Panc1 (cell line): ENCODE data around the gene RPL5. TPM values are rescaled to one million over a fixed set of nuclear protein-coding genes. Genes with fewer than 3 reads are reported as not detected.

Experiments
- ATAC-seq: fragments of 200-7000 bp; cut with Tn5 transposase; 2 replicates; pipeline ENCODE4 v1.9.1; 2020; ENCODE audit warnings: mild to moderate bottlenecking, moderate library complexity
- BruUV-seq: library from RNA; stranded (reverse); fragments of 400-500 nt; replicated peaks from 2 replicates; lab custom pipeline; 2021; lab: Mats Ljungman, UMichigan
- CTCF ChIA-PET: fragments of 300-600 bp; sonication (Branson Sonifier 250); formaldehyde crosslinking; loops from one replicate; lab custom pipeline; 2022; ENCODE audit warnings: antibody characterized with exemption; lab: Charles Lee
- POLR2A ChIA-PET: fragments of 300-600 bp; sonication (Branson Sonifier 250); formaldehyde crosslinking; loops from one replicate; lab custom pipeline; 2022; ENCODE audit warnings: antibody characterized with exemption; lab: Charles Lee
- DNase-seq: peaks from one replicate; pipeline ENCODE4 v3.0.0-alpha.2; 2010; ENCODE audit warnings: low read depth, low spot score
- H3K27ac ChIP-seq: 2 replicates; pipeline ENCODE4 v1.5.1; 2011; ENCODE audit warnings: mild to moderate bottlenecking, low read length, inconsistent platforms
- H3K27me3 ChIP-seq: fragments of 200-500 bp; sonication (Bioruptor generic); 2 replicates; pipeline ENCODE4 v1.6.0; 2014; ENCODE audit warnings: low read length, inconsistent platforms; ENCODE audit not compliant: control insufficient read depth, insufficient read depth
- H3K36me3 ChIP-seq: fragments of 200-500 bp; sonication (Bioruptor generic); 2 replicates; pipeline ENCODE4 v1.5.1; 2014; ENCODE audit warnings: inconsistent platforms, mild to moderate bottlenecking, low read length, moderate library complexity; ENCODE audit not compliant: control insufficient read depth, insufficient read depth
- H3K4me1 ChIP-seq: 2 replicates; pipeline ENCODE4 v1.5.1; 2011; ENCODE audit warnings: inconsistent platforms, mild to moderate bottlenecking, low read length, moderate library complexity; ENCODE audit not compliant: control insufficient read depth, insufficient read depth
- H3K4me3 ChIP-seq, 2 experiments: 2 replicates each; pipeline ENCODE4 v1.5.1; 2011 to 2012; ENCODE audit warnings: low read depth in 2 of 2, low read length in 2 of 2, mild to moderate bottlenecking in 2 of 2, inconsistent platforms in 1 of 2, moderate library complexity in 1 of 2
- H3K9me3 ChIP-seq: fragments of 200-500 bp; sonication (Bioruptor generic); 2 replicates; pipeline ENCODE4 v1.5.1; 2014; ENCODE audit warnings: low read depth, mild to moderate bottlenecking, inconsistent platforms, low read length, moderate library complexity; ENCODE audit not compliant: control insufficient read depth, insufficient read depth
- CTCF ChIP-seq: fragments of 450-650 bp; IDR thresholded peaks from 2 replicates; pipeline ENCODE4 v1.5.1; 2017; ENCODE audit warnings: mild to moderate bottlenecking
- POLR2AphosphoS5 ChIP-seq: IDR thresholded peaks from 2 replicates; pipeline ENCODE4 v1.6.1; 2012; ENCODE audit warnings: mild to moderate bottlenecking, low read depth, low read length, moderate library complexity
- REST ChIP-seq, 2 experiments: IDR thresholded peaks; 2 replicates each; pipeline ENCODE4 v1.6.1; 2011 to 2012; ENCODE audit warnings: low read depth in 2 of 2, control low read depth in 1 of 2, low read length in 1 of 2, mild to moderate bottlenecking in 1 of 2, moderate library complexity in 1 of 2; ENCODE audit not compliant: insufficient read depth in 1 of 2
- SIN3A ChIP-seq: IDR thresholded peaks from 2 replicates; pipeline ENCODE4 v1.6.1; 2012; ENCODE audit warnings: low read depth, mild to moderate bottlenecking, low read length, moderate library complexity, borderline replicate concordance; ENCODE audit not compliant: insufficient read depth
- TCF7L2 ChIP-seq: IDR thresholded peaks from 2 replicates; pipeline ENCODE4 v1.6.1; 2011; ENCODE audit warnings: mild to moderate bottlenecking, low read depth, low read length, inconsistent platforms
- in situ Hi-C: cut with HindIII; loops from 2 replicates; pipeline ENCODE4 v1.10.0; 2016; ENCODE audit warnings: low sequenced_read_pairs, low pct_unique_long_range_greater_than_20kb
- intact Hi-C: fragments of 100-400 bp; cut with micrococcal nuclease; formaldehyde crosslinking; loops from one replicate; pipeline ENCODE4 v1.10.0; 2022; ENCODE audit not compliant: unreplicated experiment
- total RNA-seq: library from RNA; stranded (reverse); gene quantifications from one replicate; pipeline ENCODE4 v1.2.1, GENCODE V29; 2021; ENCODE audit not compliant: unreplicated experiment

Gene RPL5
- total RNA-seq, 1 experiment from 2014 or later, result 446 TPM

GRCh38 chr1:92784021-92784638 lies 47.7 kb upstream of the RPL5 start:
- ChIA-PET CTCF (no interaction called here), POLR2A (interaction anchor here (0.7 kb wide), 1 partner anchor 35 kb away, joined by 4 read pairs; no protein-coding TSS in a partner anchor)
- Histone ChIP-seq H3K4me3 (peak overlapping the region; percentile 60 to 71), H3K27ac (peak overlapping the region; percentile 75), H3K9me3 (no peaks in the 10 kb centered on the region), H3K4me1 (0 out of 2 replicates have a peak, but pooled peaks cover 3% of the 10 kb centered on the region), H3K27me3 (no peaks in the 10 kb centered on the region), H3K36me3 (no peaks in the 10 kb centered on the region)
- DNase-seq, result no peak
- intact Hi-C loops, result no loop called here
- in situ Hi-C loops, result no loop called here
- BruUV-seq, result TSS peak; percentile 76
- no peak; the same call in 1 of the 2 replicates for ATAC-seq
- TF ChIP-seq POLR2AphosphoS5, result no peak
- TF ChIP-seq TCF7L2, result no peak
- TF ChIP-seq REST (IDR thresholded peaks at IDR 0.05; ENCODE audit: insufficient read depth in 1 of 2, low read depth in 2 of 2, low read length in 1 of 2), result no peak
- no peak for TF ChIP-seq SIN3A
- TF ChIP-seq CTCF, result no peak

- POLR2A ChIA-PET, result interaction anchor here (0.7 kb wide), 1 partner anchor 36 kb away, joined by 4 read pairs; no protein-coding TSS in a partner anchor
- peak within 1 kb of the TSS; percentile 60 to 71 for H3K4me3 ChIP-seq
- no TSS peak for BruUV-seq
- in situ Hi-C loops (no loop called here), intact Hi-C loops (no loop called here)
- ATAC-seq (peak; percentile 99), DNase-seq (peak; percentile 78)
- H3K36me3 ChIP-seq, result no peaks in the 10 kb centered on the region
- CTCF ChIA-PET, result no interaction called here
- TF ChIP-seq REST (IDR thresholded peaks at IDR 0.05; ENCODE audit: insufficient read depth in 1 of 2, low read depth in 2 of 2, low read length in 1 of 2), result no peak
- TF ChIP-seq TCF7L2, result no peak
- no peak for TF ChIP-seq SIN3A
- TF ChIP-seq POLR2AphosphoS5, result peak; percentile 63
- TF ChIP-seq CTCF, result no peak
- no peaks in the 10 kb centered on the region for H3K27me3 ChIP-seq
- H3K9me3 ChIP-seq, result no peaks in the 10 kb centered on the region
- H3K27ac ChIP-seq, result peak within 1 kb of the TSS; percentile 75
- H3K4me1 ChIP-seq, result 0 out of 2 replicates have a peak, but pooled peaks cover 3% of the 10 kb centered on the region
These were observed 47.0 kb upstream of the RPL5 start, which contains the start of gene EVI5 for GRCh38 chr1:92784639-92785500. TSS of gene EVI5 (minus strand) at chr1:92785108. CDS start at chr1:92736546, 48,562 bp downstream.
